ENCODE results near the gene BLVRA. TPM values are rescaled to one million over a fixed set of nuclear protein-coding genes. Genes with fewer than 3 reads are reported as not detected.

BLVRA gene
- total RNA-seq, 6 experiments from 2014 or later, result 3.1 to 14.7 (median 5.6) TPM

GRCh38 chr7:43757073-43757720 lies 1.3 kb upstream of the BLVRA start:
- ATAC-seq (no peak), DNase-seq (no peak)
- H3K9me3 ChIP-seq, result no peaks in the 10 kb centered on the region
- no peak overlapping the region for H3K4me3 ChIP-seq
- no peaks in the 10 kb centered on the region for H3K4me1 ChIP-seq
- H3K27me3 ChIP-seq, result no peaks in the 10 kb centered on the region
- H3K27ac ChIP-seq, result no peak overlapping the region
- WGBS (ENCODE audit: insufficient coverage, low coverage, low lambda C conversion rate, missing lambda C conversion rate), result 76% methylated on average over 2 of the region's 2 CpGs
- TF ChIP-seq POLR2A (IDR thresholded peaks at IDR 0.05) (no peak), CTCF (IDR thresholded peaks at IDR 0.05) (no peak)
- no peaks in the 10 kb centered on the region for H3K36me3 ChIP-seq
- intact Hi-C loops (cut with DNase I), result no loop called here

- H3K9me3 ChIP-seq, result no peaks in the 10 kb centered on the region
- peak overlapping the region; percentile 53 to 75 (median 70) for H3K27ac ChIP-seq
- H3K4me3 ChIP-seq, result peak overlapping the region; percentile 62 to 78 (median 69)
- no peaks in the 10 kb centered on the region for H3K27me3 ChIP-seq
- ATAC-seq, result peak; percentile 69 to 76 (median 72)
- H3K36me3 ChIP-seq, result no peaks in the 10 kb centered on the region
- TF ChIP-seq POLR2A (IDR thresholded peaks at IDR 0.05), result no peak
- 9% methylated on average over 31 of the region's 56 CpGs for WGBS (ENCODE audit: insufficient coverage, low coverage, low lambda C conversion rate, missing lambda C conversion rate)
- intact Hi-C loops (cut with DNase I), result no loop called here
- H3K4me1 ChIP-seq, result peaks cover 0 to under 1% (median 0%) of the 10 kb centered on the region in 4 donors
- DNase-seq, result no peak
Observed at GRCh38 chr7:43758822-43759683, 573 bp downstream of the BLVRA start.

- Histone ChIP-seq H3K36me3 (no peaks in the 10 kb centered on the region), H3K27me3 (no peaks in the 10 kb centered on the region), H3K4me1 (peaks cover 0 to 14% (median 0%) of the 10 kb centered on the region in 4 donors), H3K4me3 (no peak overlapping the region), H3K27ac (no peak overlapping the region), H3K9me3 (no peaks in the 10 kb centered on the region)
- no peak for TF ChIP-seq CTCF (IDR thresholded peaks at IDR 0.05)
- no peak for TF ChIP-seq POLR2A (IDR thresholded peaks at IDR 0.05)
- DNase-seq (no peak), ATAC-seq (no peak)
- intact Hi-C loops (cut with DNase I), result no loop called here
- 88% methylated on average over 5 of the region's 5 CpGs for WGBS (ENCODE audit: insufficient coverage, low coverage, low lambda C conversion rate, missing lambda C conversion rate)
Observed at GRCh38 chr7:43760861-43761260, 2.4 kb downstream of the BLVRA start.

GRCh38 chr7:43761382-43761781 lies 2.9 kb downstream of the BLVRA start:
- intact Hi-C loops (cut with DNase I), result no loop called here
- Histone ChIP-seq H3K27me3 (no peaks in the 10 kb centered on the region), H3K27ac (no peak overlapping the region), H3K4me1 (peaks cover 0 to 14% (median 0%) of the 10 kb centered on the region in 4 donors), H3K36me3 (no peaks in the 10 kb centered on the region), H3K9me3 (no peaks in the 10 kb centered on the region), H3K4me3 (no peak overlapping the region)
- no peak for ATAC-seq
- DNase-seq, result no peak
- WGBS (ENCODE audit: insufficient coverage, low coverage, low lambda C conversion rate, missing lambda C conversion rate), result 100% methylated on average over 1 of the region's 1 CpG
- TF ChIP-seq POLR2A (IDR thresholded peaks at IDR 0.05) (no peak), CTCF (IDR thresholded peaks at IDR 0.05) (no peak)
